ENCODE measurements around the gene TTC34.

- no peak for TF ChIP-seq ZNF274 (IDR thresholded peaks at IDR 0.05; ENCODE audit: low read depth, low read length)
- TF ChIP-seq, protein P1, sequence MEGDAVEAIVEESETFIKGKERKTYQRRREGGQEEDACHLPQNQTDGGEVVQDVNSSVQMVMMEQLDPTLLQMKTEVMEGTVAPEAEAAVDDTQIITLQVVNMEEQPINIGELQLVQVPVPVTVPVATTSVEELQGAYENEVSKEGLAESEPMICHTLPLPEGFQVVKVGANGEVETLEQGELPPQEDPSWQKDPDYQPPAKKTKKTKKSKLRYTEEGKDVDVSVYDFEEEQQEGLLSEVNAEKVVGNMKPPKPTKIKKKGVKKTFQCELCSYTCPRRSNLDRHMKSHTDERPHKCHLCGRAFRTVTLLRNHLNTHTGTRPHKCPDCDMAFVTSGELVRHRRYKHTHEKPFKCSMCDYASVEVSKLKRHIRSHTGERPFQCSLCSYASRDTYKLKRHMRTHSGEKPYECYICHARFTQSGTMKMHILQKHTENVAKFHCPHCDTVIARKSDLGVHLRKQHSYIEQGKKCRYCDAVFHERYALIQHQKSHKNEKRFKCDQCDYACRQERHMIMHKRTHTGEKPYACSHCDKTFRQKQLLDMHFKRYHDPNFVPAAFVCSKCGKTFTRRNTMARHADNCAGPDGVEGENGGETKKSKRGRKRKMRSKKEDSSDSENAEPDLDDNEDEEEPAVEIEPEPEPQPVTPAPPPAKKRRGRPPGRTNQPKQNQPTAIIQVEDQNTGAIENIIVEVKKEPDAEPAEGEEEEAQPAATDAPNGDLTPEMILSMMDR (IDR thresholded peaks at IDR 0.05 in 2 of 3, conservative IDR thresholded peaks at IDR 0.05 in 1 of 3; ENCODE audit: borderline replicate concordance in 1 of 3, insufficient read depth in 1 of 3, low read depth in 2 of 3, low read length in 2 of 3), result no peak
- TF ChIP-seq CEBPB (IDR thresholded peaks at IDR 0.05; ENCODE audit: low read depth), result no peak
- no peak for TF ChIP-seq FOSL1 (IDR thresholded peaks at IDR 0.05; ENCODE audit: low read depth)
- TF ChIP-seq JUND (IDR thresholded peaks at IDR 0.05), result no peak
These were observed 195.7 kb downstream of the TTC34 start for GRCh38 chr1:2605509-2606395.
